Right ventricle myocardium superior (tissue), 1 donor: ENCODE results near the gene CPSF3. TPM values are rescaled to one million over a fixed set of nuclear protein-coding genes. Genes with fewer than 3 reads are reported as not detected.

ENCODE experiments used
- ATAC-seq: fragments of 200-7000 bp; cut with Tn5 transposase; one replicate; pipeline ENCODE4 v1.9.1; 2020; ENCODE audit warnings: mild to moderate bottlenecking; ENCODE audit not compliant: poor library complexity
- DNase-seq: peaks from one replicate; pipeline ENCODE4 v3.0.0-alpha.2; 2020
- intact Hi-C: fragments of 100-400 bp; cut with DNase I; formaldehyde crosslinking; loops from one replicate; pipeline ENCODE4 v1.11.2; 2022
- total RNA-seq: library from RNA; stranded (reverse); fragmentation: NEBNext Ultra II Directional; extraction: Animal tissue kit (Norgen Biotek cat#: 25700); gene quantifications from one replicate; pipeline ENCODE4 v1.2.1, GENCODE V29; 2021
- donor health status: DM: no; HTN: yes; CAD: no; lungs with severe emphysema.

The CPSF3 gene
- total RNA-seq, 1 donor from 2014 or later, result 14.0 TPM

GRCh38 chr2:9412781-9413180 lies 10.7 kb upstream of the CPSF3 start:
- ATAC-seq, result no peak
- no peak for DNase-seq
- intact Hi-C loops, result no loop called here

GRCh38 chr2:9415516-9416169 lies 7.8 kb upstream of the CPSF3 start:
- ATAC-seq, result no peak
- intact Hi-C loops, result no loop called here
- DNase-seq, result no peak

- DNase-seq (no peak), ATAC-seq (no peak)
Measured at GRCh38 chr2:9416267-9416961, 7.0 kb upstream of the CPSF3 start.

GRCh38 chr2:9416962-9417316 lies 6.5 kb upstream of the CPSF3 start:
- intact Hi-C loops, result no loop called here
- DNase-seq (no peak), ATAC-seq (no peak)

More at GRCh38 chr2:9416267-9416961, 7.0 kb upstream of the CPSF3 start:
- intact Hi-C loops, result no loop called here

GRCh38 chr2:9417725-9418124 lies 5.7 kb upstream of the CPSF3 start:
- ATAC-seq (no peak), DNase-seq (no peak)
- intact Hi-C loops, result no loop called here

GRCh38 chr2:9418746-9419145 lies 4.7 kb upstream of the CPSF3 start:
- intact Hi-C loops, result no loop called here
- ATAC-seq, result no peak

GRCh38 chr2:9419541-9419940 lies 3.9 kb upstream of the CPSF3 start:
- ATAC-seq, result no peak
- intact Hi-C loops, result no loop called here
- no peak for DNase-seq

More at GRCh38 chr2:9418746-9419145, 4.7 kb upstream of the CPSF3 start:
- no peak for DNase-seq

GRCh38 chr2:9420495-9420894 lies 3.0 kb upstream of the CPSF3 start:
- DNase-seq (no peak), ATAC-seq (no peak)
- intact Hi-C loops, result loop anchor here (5.0 to 10.0 kb wide), 2 partner anchors 216 to 278 kb away; partner anchors contain the start of gene ASAP2

- DNase-seq (peak; percentile 74), ATAC-seq (peak; percentile 48)
- intact Hi-C loops, result loop anchor here (5.0 to 10.0 kb wide), 2 partner anchors 218 to 280 kb away; partner anchors contain the start of gene ASAP2
Measured at GRCh38 chr2:9422321-9423099, 944 bp upstream of the CPSF3 start.

GRCh38 chr2:9423922-9424272 lies 443 bp downstream of the CPSF3 start:
- no peak for DNase-seq
- intact Hi-C loops, result loop anchor here (5.0 to 10.0 kb wide), 2 partner anchors 219 to 282 kb away; partner anchors contain the start of gene ASAP2
- no peak for ATAC-seq

GRCh38 chr2:9424447-9425164 lies 1.2 kb downstream of the CPSF3 start:
- DNase-seq (no peak), ATAC-seq (no peak)
- intact Hi-C loops, result loop anchor here (5.0 to 10.0 kb wide), 2 partner anchors 220 to 282 kb away; partner anchors contain the start of gene ASAP2

GRCh38 chr2:9428965-9429577 lies 5.6 kb downstream of the CPSF3 start:
- ATAC-seq, result no peak

GRCh38 chr2:9430316-9431293 lies 7.2 kb downstream of the CPSF3 start:
- intact Hi-C loops, result no loop called here
- ATAC-seq (no peak), DNase-seq (no peak)

More at GRCh38 chr2:9428965-9429577, 5.6 kb downstream of the CPSF3 start:
- intact Hi-C loops, result loop anchor here (10.0 kb wide), 1 partner anchor 224 kb away; the partner anchor contains the start of gene ASAP2
- no peak for DNase-seq

- DNase-seq, result no peak
- ATAC-seq, result no peak
- intact Hi-C loops, result no loop called here
Measured at GRCh38 chr2:9434489-9434888, 11.0 kb downstream of the CPSF3 start.

- intact Hi-C loops, result no loop called here
Measured at GRCh38 chr2:9439536-9439935, 16.1 kb downstream of the CPSF3 start.

GRCh38 chr2:9440058-9440727 lies 16.7 kb downstream of the CPSF3 start:
- ATAC-seq (no peak), DNase-seq (no peak)
- intact Hi-C loops, result no loop called here

More at GRCh38 chr2:9439536-9439935, 16.1 kb downstream of the CPSF3 start:
- ATAC-seq, result no peak
- no peak for DNase-seq

- intact Hi-C loops, result no loop called here
- DNase-seq (no peak), ATAC-seq (no peak)
Measured at GRCh38 chr2:9441556-9441955, 18.1 kb downstream of the CPSF3 start.
